Liver (tissue), 9 donors: ENCODE results near the gene FEM1B. TPM values are rescaled to one million over a fixed set of nuclear protein-coding genes. Genes with fewer than 3 reads are reported as not detected.

Source experiments
- DNase-seq: peaks from one replicate; pipeline ENCODE4 v3.0.0-alpha.2; 2017; ENCODE audit warnings: low spot score
- H3K27ac ChIP-seq, 2 donors: one replicate each; pipeline ENCODE4 v1.7.0; 2013; ENCODE audit warnings: inconsistent platforms in 2 of 2, low read length in 2 of 2, control low read depth in 1 of 2, low read depth in 1 of 2, mild to moderate bottlenecking in 1 of 2
- H3K27me3 ChIP-seq, 4 donors: one replicate each; pipeline versions ENCODE4 v1.6.1 to v1.7.0; 2013; ENCODE audit warnings: low read length in 3 of 4, inconsistent platforms in 1 of 4, mild to moderate bottlenecking in 1 of 4, moderate library complexity in 1 of 4; ENCODE audit not compliant: control insufficient read depth in 4 of 4, insufficient read depth in 4 of 4
- H3K36me3 ChIP-seq, 4 donors: one replicate each; pipeline versions ENCODE4 v1.6.1 to v1.7.0; 2013; ENCODE audit warnings: low read length in 3 of 4, mild to moderate bottlenecking in 3 of 4, low read depth in 1 of 4, moderate library complexity in 1 of 4; ENCODE audit not compliant: control insufficient read depth in 4 of 4, insufficient read depth in 3 of 4
- H3K4me1 ChIP-seq, 4 donors: one replicate each; pipeline versions ENCODE4 v1.6.1 to v1.7.0; 2013; ENCODE audit warnings: low read length in 3 of 4, mild to moderate bottlenecking in 3 of 4, moderate library complexity in 1 of 4; ENCODE audit not compliant: control insufficient read depth in 4 of 4, insufficient read depth in 4 of 4
- H3K4me3 ChIP-seq, 3 donors: one replicate each; pipeline versions ENCODE4 v1.6.1 to v1.7.0; 2013; ENCODE audit warnings: low read length in 3 of 3, control low read depth in 1 of 3, low read depth in 1 of 3, mild to moderate bottlenecking in 1 of 3
- H3K9ac ChIP-seq, 2 donors: one replicate each; pipeline ENCODE4 v1.7.0; 2013; ENCODE audit warnings: low read length in 2 of 2, mild to moderate bottlenecking in 2 of 2, moderate library complexity in 2 of 2, control low read depth in 1 of 2, low read depth in 1 of 2
- H3K9me3 ChIP-seq, 4 donors: one replicate each; pipeline versions ENCODE4 v1.6.1 to v1.7.0; 2013; ENCODE audit warnings: low read length in 3 of 4; ENCODE audit not compliant: control insufficient read depth in 4 of 4
- ATF3 ChIP-seq: IDR thresholded peaks from 2 replicates; pipeline ENCODE4 v1.6.1; 2016; ENCODE audit warnings: antibody characterized with exemption
- CTCF ChIP-seq: fragments of 150-350 bp; IDR thresholded peaks from 2 replicates; pipeline ENCODE4 v1.5.1; 2017; ENCODE audit warnings: improper control_type of control experiment, low read depth, low read length; ENCODE audit not compliant: missing input control
- EGR1 ChIP-seq, 2 donors: IDR thresholded peaks; 2 replicates each; pipeline ENCODE4 v1.6.1; 2016 to 2018; ENCODE audit warnings: antibody characterized with exemption in 2 of 2, low read depth in 2 of 2
- FOXA2 ChIP-seq: IDR thresholded peaks from 2 replicates; pipeline ENCODE4 v1.6.1; 2016; ENCODE audit warnings: antibody characterized with exemption
- GABPA ChIP-seq, 2 donors: IDR thresholded peaks in 1 of 2; conservative IDR thresholded peaks in 1 of 2; 2 replicates each; pipeline ENCODE4 v1.6.1; 2016; ENCODE audit warnings: antibody characterized with exemption in 2 of 2, mild to moderate bottlenecking in 1 of 2, moderate library complexity in 1 of 2
- HNF4A ChIP-seq, 2 donors: conservative IDR thresholded peaks; 2 replicates each; pipeline ENCODE4 v1.6.1; 2016; ENCODE audit warnings: antibody characterized with exemption in 2 of 2, mild to moderate bottlenecking in 2 of 2
- HNF4G ChIP-seq: IDR thresholded peaks from 2 replicates; pipeline ENCODE4 v1.6.1; 2016; ENCODE audit warnings: antibody characterized with exemption
- JUND ChIP-seq, 2 donors: IDR thresholded peaks; 2 replicates each; pipeline ENCODE4 v1.6.1; 2016; ENCODE audit warnings: antibody characterized with exemption in 2 of 2
- MAX ChIP-seq: IDR thresholded peaks from 2 replicates; pipeline ENCODE4 v1.6.1; 2016; ENCODE audit warnings: antibody characterized with exemption
- NR2F2 ChIP-seq: IDR thresholded peaks from 2 replicates; pipeline ENCODE4 v1.6.1; 2016; ENCODE audit warnings: antibody characterized with exemption
- RAD21 ChIP-seq, 2 donors: IDR thresholded peaks; 2 replicates each; pipeline ENCODE4 v1.6.1; 2016; ENCODE audit warnings: antibody characterized with exemption in 2 of 2, mild to moderate bottlenecking in 2 of 2
- REST ChIP-seq: IDR thresholded peaks from 2 replicates; pipeline ENCODE4 v1.6.1; 2016; ENCODE audit warnings: antibody characterized with exemption, mild to moderate bottlenecking
- RXRA ChIP-seq, 2 donors: IDR thresholded peaks; 2 replicates each; pipeline ENCODE4 v1.6.1; 2017 to 2018; ENCODE audit warnings: antibody characterized with exemption in 2 of 2, mild to moderate bottlenecking in 1 of 2
- SP1 ChIP-seq: IDR thresholded peaks from 2 replicates; pipeline ENCODE4 v1.6.1; 2018; ENCODE audit warnings: antibody characterized with exemption, mild to moderate bottlenecking
- TAF1 ChIP-seq: conservative IDR thresholded peaks from 2 replicates; pipeline ENCODE4 v1.6.1; 2016; ENCODE audit warnings: antibody characterized with exemption, mild to moderate bottlenecking
- YY1 ChIP-seq: IDR thresholded peaks from 2 replicates; pipeline ENCODE4 v1.6.1; 2016; ENCODE audit warnings: antibody characterized with exemption, mild to moderate bottlenecking
- ZBTB33 ChIP-seq: IDR thresholded peaks from 2 replicates; pipeline ENCODE4 v1.6.1; 2016; ENCODE audit warnings: antibody characterized with exemption
- WGBS: extraction: QIAGEN DNeasy Blood & Tissue Kit; methylation state at CpG from one replicate; pipeline ENCODE4 v1.1.7; 2013; 5-methylcytosine and 5-hydroxymethylcytosine counted together
- polyA plus RNA-seq, 2 donors: library from polyadenylated mRNA; stranded (reverse) in 1 of 2; unstranded in 1 of 2; fragments of 200-250 nt in 1 of 2; fragments of >200 nt in 1 of 2; fragmentation: Nextera tagmentation in 1 of 2; extraction: Ambion mirVana in 1 of 2; gene quantifications; one replicate each; pipeline versions ENCODE4 v1.2.1 to v1.2.3, GENCODE V29; 2013 to 2015
- total RNA-seq, 2 donors: library from RNA; depleted of rRNA; stranded (reverse); fragments of >200 nt; gene quantifications; one replicate each; pipeline ENCODE4 v1.2.3, GENCODE V29; 2014
- donor health status: healthy.
- donor health status: healthy.
- donor health status: healthy.
- donor health status: healthy.
- donor health status: healthy.

Gene FEM1B
- total and polyA plus RNA-seq, 4 donors = 6.2 to 39.5 (median 17.8) TPM

- TF ChIP-seq CTCF (no peak), FOXA2 (no peak)
These were observed 58.1 kb downstream of the FEM1B start (continued) for GRCh38 chr15:68335655-68336054.

GRCh38 chr15:68336516-68336915 is 59.0 kb downstream of the FEM1B start:
- no peak for TF ChIP-seq REST
- TF ChIP-seq EGR1 (IDR thresholded peaks at IDR 0.05; ENCODE audit: low read depth in 2 of 2) = no peak
- TF ChIP-seq ZBTB33 = no peak
- no peak for TF ChIP-seq CTCF
- TF ChIP-seq RAD21 (IDR thresholded peaks at IDR 0.05) = no peak
- TF ChIP-seq RXRA (IDR thresholded peaks at IDR 0.05) = no peak
- TF ChIP-seq ATF3 = no peak
- TF ChIP-seq MAX = no peak
- TF ChIP-seq TAF1 = no peak
- TF ChIP-seq FOXA2 = no peak
- TF ChIP-seq HNF4G = no peak
- no peak for TF ChIP-seq GABPA (IDR thresholded peaks at IDR 0.05 in 1 of 2, conservative IDR thresholded peaks at IDR 0.05 in 1 of 2)
- no peak for TF ChIP-seq YY1
- no peak for TF ChIP-seq JUND (IDR thresholded peaks at IDR 0.05)
- no peak for TF ChIP-seq NR2F2
- TF ChIP-seq HNF4A (conservative IDR thresholded peaks at IDR 0.05) = no peak
- TF ChIP-seq SP1 = no peak

More at GRCh38 chr15:68336516-68336915, 59.0 kb downstream of the FEM1B start:
- H3K36me3 ChIP-seq = no peaks in the 10 kb centered on the region
- H3K4me3 ChIP-seq = no peak overlapping the region
- H3K9ac ChIP-seq = no peak overlapping the region
- WGBS = 91% methylated on average over 7 of the region's 7 CpGs
- no peaks in the 10 kb centered on the region for H3K27me3 ChIP-seq
- DNase-seq = no peak
- H3K4me1 ChIP-seq = no peaks in the 10 kb centered on the region
- H3K9me3 ChIP-seq = no peaks in the 10 kb centered on the region
- H3K27ac ChIP-seq = no peak overlapping the region
